Tibial nerve (tissue), 4 donors: Measurements from ENCODE around the gene NKX2-2.

Experiments
- EP300 ChIP-seq, 2 donors: sonication (generic); formaldehyde crosslinking; IDR thresholded peaks; one replicate each; pipeline ENCODE4 v1.6.1; 2017; ENCODE audit warnings: antibody characterized with exemption in 2 of 2, mild to moderate bottlenecking in 1 of 2
- TF ChIP-seq, protein P1 (sequence below), 5 experiments: fragments of 200-600 bp in 3 of 5; fragments of 450-650 bp in 2 of 5; sonication (generic) in 3 of 5; IDR thresholded peaks; one replicate each; pipeline ENCODE4 v1.5.1; 2016 to 2019; ENCODE audit warnings: antibody characterized with exemption in 5 of 5, mild to moderate bottlenecking in 3 of 5, moderate library complexity in 2 of 5

DNA sequence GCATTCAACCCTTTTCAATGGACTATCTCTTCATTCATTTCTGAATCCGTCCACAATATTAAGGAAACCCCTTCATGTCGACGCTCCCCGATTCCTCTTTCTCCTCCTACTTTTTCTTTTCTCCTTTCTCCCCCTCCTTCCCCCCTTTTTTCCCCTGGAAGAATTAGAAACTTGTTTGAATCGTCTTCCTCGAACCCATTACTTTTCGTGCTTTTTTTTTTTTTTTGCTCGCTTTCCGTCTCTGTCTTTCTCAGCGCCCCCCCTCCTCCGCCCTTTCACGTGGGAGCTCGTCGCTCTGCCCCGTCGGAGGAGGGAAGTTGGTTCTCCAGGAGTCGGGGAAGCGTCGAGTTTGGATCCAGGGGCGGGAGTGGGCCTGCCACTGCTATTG is 2.3 kb upstream of the NKX2-2 start:
- TF ChIP-seq, protein P1, sequence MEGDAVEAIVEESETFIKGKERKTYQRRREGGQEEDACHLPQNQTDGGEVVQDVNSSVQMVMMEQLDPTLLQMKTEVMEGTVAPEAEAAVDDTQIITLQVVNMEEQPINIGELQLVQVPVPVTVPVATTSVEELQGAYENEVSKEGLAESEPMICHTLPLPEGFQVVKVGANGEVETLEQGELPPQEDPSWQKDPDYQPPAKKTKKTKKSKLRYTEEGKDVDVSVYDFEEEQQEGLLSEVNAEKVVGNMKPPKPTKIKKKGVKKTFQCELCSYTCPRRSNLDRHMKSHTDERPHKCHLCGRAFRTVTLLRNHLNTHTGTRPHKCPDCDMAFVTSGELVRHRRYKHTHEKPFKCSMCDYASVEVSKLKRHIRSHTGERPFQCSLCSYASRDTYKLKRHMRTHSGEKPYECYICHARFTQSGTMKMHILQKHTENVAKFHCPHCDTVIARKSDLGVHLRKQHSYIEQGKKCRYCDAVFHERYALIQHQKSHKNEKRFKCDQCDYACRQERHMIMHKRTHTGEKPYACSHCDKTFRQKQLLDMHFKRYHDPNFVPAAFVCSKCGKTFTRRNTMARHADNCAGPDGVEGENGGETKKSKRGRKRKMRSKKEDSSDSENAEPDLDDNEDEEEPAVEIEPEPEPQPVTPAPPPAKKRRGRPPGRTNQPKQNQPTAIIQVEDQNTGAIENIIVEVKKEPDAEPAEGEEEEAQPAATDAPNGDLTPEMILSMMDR (IDR thresholded peaks at IDR 0.05), result no peak
- TF ChIP-seq EP300 (IDR thresholded peaks at IDR 0.05), result no peak
